H1 (cell line): ENCODE measurements around the gene UBC. TPM values are rescaled to one million over a fixed set of nuclear protein-coding genes. Genes with fewer than 3 reads are reported as not detected.

ENCODE experiments used
- BRCA1 ChIP-seq: IDR thresholded peaks from 2 replicates; pipeline ENCODE4 v1.6.1; 2012; ENCODE audit warnings: low read depth, low read length, improper control_type of control experiment
- CBX5 ChIP-seq: fragments of 300-800, 300-1000 bp; sonication (generic); IDR thresholded peaks from 2 replicates; pipeline ENCODE4 v1.7.1; 2016; ENCODE audit warnings: antibody characterized with exemption, low read length, low read depth
- CBX8 ChIP-seq: fragments of 300-800, 300-1000 bp; sonication (generic); IDR thresholded peaks from 2 replicates; pipeline ENCODE4 v1.7.1; 2016; ENCODE audit warnings: low read depth, low read length, borderline replicate concordance
- CHD2 ChIP-seq: IDR thresholded peaks from 2 replicates; pipeline ENCODE4 v1.6.1; 2012; ENCODE audit warnings: low read length, improper control_type of control experiment
- EP300 ChIP-seq, 2 experiments: IDR thresholded peaks; 1 replicate in 1 of 2; 2 replicates in 1 of 2; pipeline ENCODE4 v1.6.1; 2011 to 2012; ENCODE audit warnings: low read depth in 2 of 2, low read length in 2 of 2, mild to moderate bottlenecking in 2 of 2, borderline replicate concordance in 1 of 2, inconsistent platforms in 1 of 2, moderate library complexity in 1 of 2
- KDM5A ChIP-seq: fragments of 200-600 bp; IDR thresholded peaks from 2 replicates; pipeline ENCODE4 v1.7.1; 2012; ENCODE audit warnings: mild to moderate bottlenecking, low read length, inconsistent platforms, mixed read lengths
- SIX5 ChIP-seq: IDR thresholded peaks from 2 replicates; pipeline ENCODE4 v1.6.1; 2011; ENCODE audit warnings: mild to moderate bottlenecking, low read depth, low read length
- SP1 ChIP-seq: IDR thresholded peaks from 2 replicates; pipeline ENCODE4 v1.6.1; 2011; ENCODE audit warnings: low read depth, low read length
- SP2 ChIP-seq: IDR thresholded peaks from 2 replicates; pipeline ENCODE4 v1.6.1; 2012; ENCODE audit warnings: mild to moderate bottlenecking, low read length, inconsistent platforms
- TCF12 ChIP-seq: IDR thresholded peaks from 2 replicates; pipeline ENCODE4 v1.6.1; 2011; ENCODE audit warnings: low read depth, mild to moderate bottlenecking, low read length
- polyA plus RNA-seq, 7 experiments: library from polyadenylated mRNA; depleted of rRNA in 3 of 7; stranded (reverse) in 5 of 7; unstranded in 2 of 7; fragments of >200 nt in 5 of 7; fragments of 200-250 nt in 2 of 7; gene quantifications; 1 replicate in 5 of 7; 2 replicates in 1 of 7; 4 replicates in 1 of 7; pipeline versions ENCODE4 v1.2.1 to v1.2.3, GENCODE V29; 2011 to 2013; ENCODE audit warnings: missing spikeins in 2 of 7, mixed read lengths in 2 of 7
- total RNA-seq: library from RNA; stranded (reverse); fragmentation: NEBNext Ultra II Directional; extraction: Animal tissue kit (Norgen Biotek cat#: 25700); gene quantifications from 2 replicates; pipeline ENCODE4 v1.2.1, GENCODE V29; 2021
- TF ChIP-seq, protein P1 (sequence below): fragments of 300-600 bp; sonication (generic); IDR thresholded peaks from 2 replicates; pipeline ENCODE4 v1.7.1; 2012; ENCODE audit warnings: low read length, moderate library complexity, mild to moderate bottlenecking, inconsistent platforms; ENCODE audit not compliant: insufficient replicate concordance

Gene UBC
- total and polyA plus RNA-seq, 2 of the 8 experiments (the other 6 are each of a cell fraction or from before 2014, with no cell fraction given) = 559 to 749 TPM

DNA sequence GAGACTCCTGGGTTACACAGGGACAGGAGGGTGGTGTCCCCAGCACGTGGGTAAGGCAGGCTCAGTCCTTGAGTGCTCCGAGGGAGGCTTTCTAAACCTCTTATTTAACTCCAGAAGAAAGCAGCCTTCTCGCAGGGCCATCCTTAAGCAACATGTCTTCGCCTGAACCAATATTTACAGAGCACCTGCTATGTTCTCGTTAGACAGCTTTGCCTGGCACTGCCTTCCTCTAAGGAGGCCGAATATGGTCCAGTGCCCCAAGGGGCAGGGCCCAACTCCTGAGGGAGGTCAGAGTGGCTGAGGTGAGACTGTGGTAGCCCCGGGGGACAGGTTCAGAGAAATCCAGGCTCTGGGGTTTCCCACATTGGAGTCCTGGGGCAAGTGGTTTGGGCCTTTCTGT is 48.7 kb downstream of the UBC start (continued):
- TF ChIP-seq SP2 = no peak
- no peak for TF ChIP-seq BRCA1
- TF ChIP-seq, protein P1, sequence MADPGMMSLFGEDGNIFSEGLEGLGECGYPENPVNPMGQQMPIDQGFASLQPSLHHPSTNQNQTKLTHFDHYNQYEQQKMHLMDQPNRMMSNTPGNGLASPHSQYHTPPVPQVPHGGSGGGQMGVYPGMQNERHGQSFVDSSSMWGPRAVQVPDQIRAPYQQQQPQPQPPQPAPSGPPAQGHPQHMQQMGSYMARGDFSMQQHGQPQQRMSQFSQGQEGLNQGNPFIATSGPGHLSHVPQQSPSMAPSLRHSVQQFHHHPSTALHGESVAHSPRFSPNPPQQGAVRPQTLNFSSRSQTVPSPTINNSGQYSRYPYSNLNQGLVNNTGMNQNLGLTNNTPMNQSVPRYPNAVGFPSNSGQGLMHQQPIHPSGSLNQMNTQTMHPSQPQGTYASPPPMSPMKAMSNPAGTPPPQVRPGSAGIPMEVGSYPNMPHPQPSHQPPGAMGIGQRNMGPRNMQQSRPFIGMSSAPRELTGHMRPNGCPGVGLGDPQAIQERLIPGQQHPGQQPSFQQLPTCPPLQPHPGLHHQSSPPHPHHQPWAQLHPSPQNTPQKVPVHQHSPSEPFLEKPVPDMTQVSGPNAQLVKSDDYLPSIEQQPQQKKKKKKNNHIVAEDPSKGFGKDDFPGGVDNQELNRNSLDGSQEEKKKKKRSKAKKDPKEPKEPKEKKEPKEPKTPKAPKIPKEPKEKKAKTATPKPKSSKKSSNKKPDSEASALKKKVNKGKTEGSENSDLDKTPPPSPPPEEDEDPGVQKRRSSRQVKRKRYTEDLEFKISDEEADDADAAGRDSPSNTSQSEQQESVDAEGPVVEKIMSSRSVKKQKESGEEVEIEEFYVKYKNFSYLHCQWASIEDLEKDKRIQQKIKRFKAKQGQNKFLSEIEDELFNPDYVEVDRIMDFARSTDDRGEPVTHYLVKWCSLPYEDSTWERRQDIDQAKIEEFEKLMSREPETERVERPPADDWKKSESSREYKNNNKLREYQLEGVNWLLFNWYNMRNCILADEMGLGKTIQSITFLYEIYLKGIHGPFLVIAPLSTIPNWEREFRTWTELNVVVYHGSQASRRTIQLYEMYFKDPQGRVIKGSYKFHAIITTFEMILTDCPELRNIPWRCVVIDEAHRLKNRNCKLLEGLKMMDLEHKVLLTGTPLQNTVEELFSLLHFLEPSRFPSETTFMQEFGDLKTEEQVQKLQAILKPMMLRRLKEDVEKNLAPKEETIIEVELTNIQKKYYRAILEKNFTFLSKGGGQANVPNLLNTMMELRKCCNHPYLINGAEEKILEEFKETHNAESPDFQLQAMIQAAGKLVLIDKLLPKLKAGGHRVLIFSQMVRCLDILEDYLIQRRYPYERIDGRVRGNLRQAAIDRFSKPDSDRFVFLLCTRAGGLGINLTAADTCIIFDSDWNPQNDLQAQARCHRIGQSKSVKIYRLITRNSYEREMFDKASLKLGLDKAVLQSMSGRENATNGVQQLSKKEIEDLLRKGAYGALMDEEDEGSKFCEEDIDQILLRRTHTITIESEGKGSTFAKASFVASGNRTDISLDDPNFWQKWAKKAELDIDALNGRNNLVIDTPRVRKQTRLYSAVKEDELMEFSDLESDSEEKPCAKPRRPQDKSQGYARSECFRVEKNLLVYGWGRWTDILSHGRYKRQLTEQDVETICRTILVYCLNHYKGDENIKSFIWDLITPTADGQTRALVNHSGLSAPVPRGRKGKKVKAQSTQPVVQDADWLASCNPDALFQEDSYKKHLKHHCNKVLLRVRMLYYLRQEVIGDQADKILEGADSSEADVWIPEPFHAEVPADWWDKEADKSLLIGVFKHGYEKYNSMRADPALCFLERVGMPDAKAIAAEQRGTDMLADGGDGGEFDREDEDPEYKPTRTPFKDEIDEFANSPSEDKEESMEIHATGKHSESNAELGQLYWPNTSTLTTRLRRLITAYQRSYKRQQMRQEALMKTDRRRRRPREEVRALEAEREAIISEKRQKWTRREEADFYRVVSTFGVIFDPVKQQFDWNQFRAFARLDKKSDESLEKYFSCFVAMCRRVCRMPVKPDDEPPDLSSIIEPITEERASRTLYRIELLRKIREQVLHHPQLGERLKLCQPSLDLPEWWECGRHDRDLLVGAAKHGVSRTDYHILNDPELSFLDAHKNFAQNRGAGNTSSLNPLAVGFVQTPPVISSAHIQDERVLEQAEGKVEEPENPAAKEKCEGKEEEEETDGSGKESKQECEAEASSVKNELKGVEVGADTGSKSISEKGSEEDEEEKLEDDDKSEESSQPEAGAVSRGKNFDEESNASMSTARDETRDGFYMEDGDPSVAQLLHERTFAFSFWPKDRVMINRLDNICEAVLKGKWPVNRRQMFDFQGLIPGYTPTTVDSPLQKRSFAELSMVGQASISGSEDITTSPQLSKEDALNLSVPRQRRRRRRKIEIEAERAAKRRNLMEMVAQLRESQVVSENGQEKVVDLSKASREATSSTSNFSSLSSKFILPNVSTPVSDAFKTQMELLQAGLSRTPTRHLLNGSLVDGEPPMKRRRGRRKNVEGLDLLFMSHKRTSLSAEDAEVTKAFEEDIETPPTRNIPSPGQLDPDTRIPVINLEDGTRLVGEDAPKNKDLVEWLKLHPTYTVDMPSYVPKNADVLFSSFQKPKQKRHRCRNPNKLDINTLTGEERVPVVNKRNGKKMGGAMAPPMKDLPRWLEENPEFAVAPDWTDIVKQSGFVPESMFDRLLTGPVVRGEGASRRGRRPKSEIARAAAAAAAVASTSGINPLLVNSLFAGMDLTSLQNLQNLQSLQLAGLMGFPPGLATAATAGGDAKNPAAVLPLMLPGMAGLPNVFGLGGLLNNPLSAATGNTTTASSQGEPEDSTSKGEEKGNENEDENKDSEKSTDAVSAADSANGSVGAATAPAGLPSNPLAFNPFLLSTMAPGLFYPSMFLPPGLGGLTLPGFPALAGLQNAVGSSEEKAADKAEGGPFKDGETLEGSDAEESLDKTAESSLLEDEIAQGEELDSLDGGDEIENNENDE = no peak
- TF ChIP-seq CHD2 = no peak
- TF ChIP-seq TCF12 = no peak
- TF ChIP-seq SIX5 = no peak
- no peak for TF ChIP-seq CBX5
- TF ChIP-seq CBX8 = no peak
- no peak for TF ChIP-seq KDM5A
- no peak for TF ChIP-seq EP300 (IDR thresholded peaks at IDR 0.05; ENCODE audit: borderline replicate concordance in 1 of 2, low read depth in 2 of 2, low read length in 2 of 2)
- TF ChIP-seq SP1 = no peak
